CD4-positive, alpha-beta T cell (primary cell): Measurements from ENCODE around the gene AOC2. TPM values are rescaled to one million over a fixed set of nuclear protein-coding genes. Genes with fewer than 3 reads are reported as not detected.
"Not testable (repeated sequence)": the region's sequence is repeated elsewhere in the genome, so short reads cannot be mapped to it uniquely, and the experiment has no call there.

Experiments
- ATAC-seq: fragments of 200-7000 bp; cut with Tn5 transposase; one replicate; pipeline ENCODE4 v1.10.0; 2022; ENCODE audit warnings: mild to moderate bottlenecking; ENCODE audit not compliant: poor library complexity
- CTCF ChIA-PET: fragments of 350-600 bp; sonication (Branson Sonifier 250); formaldehyde crosslinking; loops from one replicate; lab custom pipeline; 2021; ENCODE audit warnings: antibody characterized with exemption, inconsistent platforms; lab: Charles Lee
- POLR2A ChIA-PET: fragments of 350-600 bp; sonication (Branson Sonifier 250); formaldehyde crosslinking; loops from one replicate; lab custom pipeline; 2021; ENCODE audit warnings: antibody characterized with exemption, inconsistent platforms; lab: Charles Lee
- DNase-seq, 14 experiments: peaks; one replicate each; pipeline ENCODE4 v3.0.0-alpha.2; 2013 to 2020; ENCODE audit warnings: mixed read lengths in 2 of 14
- H3K27ac ChIP-seq, 2 donors: one replicate each; pipeline versions ENCODE4 v1.5.1 to v1.7.0; 2013; ENCODE audit warnings: low read length in 2 of 2, low read depth in 1 of 2, mild to moderate bottlenecking in 1 of 2
- H3K27me3 ChIP-seq, 2 experiments: 1 replicate in 1 of 2; 2 replicates in 1 of 2; pipeline versions ENCODE4 v1.6.1 to v1.7.0; 2013; ENCODE audit warnings: low read length in 2 of 2, control low read depth in 1 of 2, mild to moderate bottlenecking in 1 of 2, moderate library complexity in 1 of 2; ENCODE audit not compliant: insufficient read depth in 2 of 2, control insufficient read depth in 1 of 2
- H3K36me3 ChIP-seq: one replicate; pipeline ENCODE4 v1.6.1; 2013; ENCODE audit warnings: low read length, control low read depth; ENCODE audit not compliant: insufficient read depth
- H3K4me1 ChIP-seq: one replicate; pipeline ENCODE4 v1.6.1; 2013; ENCODE audit warnings: low read length, control low read depth; ENCODE audit not compliant: insufficient read depth
- H3K4me3 ChIP-seq: one replicate; pipeline ENCODE4 v1.5.1; 2013; ENCODE audit warnings: mild to moderate bottlenecking, low read length, moderate library complexity
- H3K9me3 ChIP-seq, 2 experiments: 1 replicate in 1 of 2; 2 replicates in 1 of 2; pipeline versions ENCODE4 v1.6.1 to v1.7.0; 2013; ENCODE audit warnings: low read length in 2 of 2, mild to moderate bottlenecking in 2 of 2, control low read depth in 1 of 2, moderate library complexity in 1 of 2; ENCODE audit not compliant: control insufficient read depth in 1 of 2, insufficient read depth in 1 of 2
- H3K27ac Mint-ChIP-seq: one replicate; pipeline ENCODE4 v1.8.0; 2020; ENCODE audit warnings: mixed read lengths
- H3K27me3 Mint-ChIP-seq: one replicate; pipeline ENCODE4 v1.8.0; 2021; ENCODE audit warnings: mixed read lengths
- H3K36me3 Mint-ChIP-seq: one replicate; pipeline ENCODE4 v1.8.0; 2021; ENCODE audit warnings: low read depth, mixed read lengths
- H3K4me1 Mint-ChIP-seq: one replicate; pipeline ENCODE4 v1.8.0; 2021; ENCODE audit warnings: low read depth, mixed read lengths
- H3K4me3 Mint-ChIP-seq: one replicate; pipeline ENCODE4 v1.8.0; 2020; ENCODE audit warnings: mild to moderate bottlenecking, mixed read lengths
- H3K9me3 Mint-ChIP-seq: one replicate; pipeline ENCODE4 v1.8.0; 2020; ENCODE audit warnings: mixed read lengths
- CTCF ChIP-seq: fragments of 200-600 bp; IDR thresholded peaks from one replicate; pipeline ENCODE4 v1.8.0; 2022; ENCODE audit warnings: antibody characterized with exemption, mild to moderate bottlenecking
- intact Hi-C, 2 experiments: fragments of 100-400 bp; cut with DNase I in 1 of 2; cut with micrococcal nuclease in 1 of 2; formaldehyde crosslinking; loops; one replicate each; pipeline versions ENCODE4 v1.15.1 to v1.9.0; 2023 to 2025; cut with DNase I, micrococcal nuclease
- total RNA-seq, 174 experiments: library from RNA in 2 of 174; stranded (reverse) in 2 of 174; gene quantifications; one replicate each; pipeline ENCODE4 v1.2.3 and lab custom pipeline; 2021 to 2026

AOC2 gene
- total RNA-seq, 2 experiments from 2014 or later, result 2.5 to 2.9 TPM

- Histone ChIP-seq H3K27ac (no peak overlapping the region), H3K36me3 (no peaks in the 10 kb centered on the region), H3K4me1 (no peaks in the 10 kb centered on the region), H3K9me3 (no peaks in the 10 kb centered on the region), H3K27me3 (peaks cover 0 to 2% of the 10 kb centered on the region in 2 experiments), H3K4me3 (no peak overlapping the region)
- intact Hi-C loops, result no loop called here
- no peak for ATAC-seq
- H3K4me1 Mint-ChIP-seq, result no peaks in the 10 kb centered on the region
- TF ChIP-seq CTCF, result no peak
- H3K27me3 Mint-ChIP-seq, result no peaks in the 10 kb centered on the region
- no peak overlapping the region for H3K27ac Mint-ChIP-seq
- no peaks in the 10 kb centered on the region for H3K9me3 Mint-ChIP-seq
- H3K4me3 Mint-ChIP-seq, result no peak overlapping the region
- ChIA-PET CTCF (no interaction called here), POLR2A (no interaction called here)
- DNase-seq, result no peak
- no peaks in the 10 kb centered on the region for H3K36me3 Mint-ChIP-seq
Observed at GRCh38 chr17:42853968-42854790, 9.8 kb downstream of the AOC2 start.

- Mint-ChIP-seq H3K36me3 (no peaks in the 10 kb centered on the region), H3K9me3 (no peaks in the 10 kb centered on the region), H3K4me3 (no peak overlapping the region), H3K27ac (no peak overlapping the region), H3K4me1 (no peaks in the 10 kb centered on the region), H3K27me3 (no peaks in the 10 kb centered on the region)
- TF ChIP-seq CTCF, result no peak
- H3K27me3 ChIP-seq, result peaks cover 0 to 2% of the 10 kb centered on the region in 2 experiments
- ATAC-seq (no peak), DNase-seq (no peak)
- no peaks in the 10 kb centered on the region for H3K36me3 ChIP-seq
- no peaks in the 10 kb centered on the region for H3K9me3 ChIP-seq
- ChIA-PET CTCF (no interaction called here), POLR2A (no interaction called here)
- H3K27ac ChIP-seq, result no peak overlapping the region
- H3K4me3 ChIP-seq, result no peak overlapping the region
- intact Hi-C loops, result no loop called here
- H3K4me1 ChIP-seq, result no peaks in the 10 kb centered on the region
Observed at GRCh38 chr17:42855048-42855596, 10.7 kb downstream of the AOC2 start.

GRCh38 chr17:42856093-42856492, 11.7 kb downstream of the AOC2 start:
- H3K9me3 ChIP-seq, ATAC-seq, H3K27ac Mint-ChIP-seq, DNase-seq, H3K4me1 ChIP-seq, CTCF ChIA-PET, H3K9me3 Mint-ChIP-seq, H3K4me1 Mint-ChIP-seq, intact Hi-C loops, H3K27me3 ChIP-seq, POLR2A ChIA-PET, H3K4me3 Mint-ChIP-seq, H3K27ac ChIP-seq, H3K4me3 ChIP-seq, H3K27me3 Mint-ChIP-seq, H3K36me3 ChIP-seq, H3K36me3 Mint-ChIP-seq: not testable (repeated sequence)

GRCh38 chr17:42856516-42856915, 12.1 kb downstream of the AOC2 start:
- H3K27ac Mint-ChIP-seq, H3K27me3 Mint-ChIP-seq, H3K9me3 ChIP-seq, H3K4me1 Mint-ChIP-seq, intact Hi-C loops, ATAC-seq, POLR2A ChIA-PET, H3K27ac ChIP-seq, H3K36me3 ChIP-seq, H3K36me3 Mint-ChIP-seq, DNase-seq, H3K9me3 Mint-ChIP-seq, H3K4me3 Mint-ChIP-seq, H3K27me3 ChIP-seq, H3K4me3 ChIP-seq, H3K4me1 ChIP-seq, CTCF ChIA-PET: not testable (repeated sequence)
